NK-92 (cell line): Measurements from ENCODE around the gene TMEM88.

Experiments used
- DNase-seq: peaks from one replicate; lab custom pipeline; 2025; ENCODE audit not compliant: unreplicated experiment; lab: John Stamatoyannopoulos, UW

TMEM88 gene

GRCh38 chr17:7833011-7833794 is 21.7 kb upstream of the TMEM88 start:
- DNase-seq, result no peak

- DNase-seq, result peak; percentile 23
Measured at GRCh38 chr17:7833795-7834541, 20.9 kb upstream of the TMEM88 start, which contains the start of gene KDM6B. TSS of gene KDM6B (plus strand) at chr17:7834217. CDS start at chr17:7845555, 11,338 bp downstream.

DNA sequence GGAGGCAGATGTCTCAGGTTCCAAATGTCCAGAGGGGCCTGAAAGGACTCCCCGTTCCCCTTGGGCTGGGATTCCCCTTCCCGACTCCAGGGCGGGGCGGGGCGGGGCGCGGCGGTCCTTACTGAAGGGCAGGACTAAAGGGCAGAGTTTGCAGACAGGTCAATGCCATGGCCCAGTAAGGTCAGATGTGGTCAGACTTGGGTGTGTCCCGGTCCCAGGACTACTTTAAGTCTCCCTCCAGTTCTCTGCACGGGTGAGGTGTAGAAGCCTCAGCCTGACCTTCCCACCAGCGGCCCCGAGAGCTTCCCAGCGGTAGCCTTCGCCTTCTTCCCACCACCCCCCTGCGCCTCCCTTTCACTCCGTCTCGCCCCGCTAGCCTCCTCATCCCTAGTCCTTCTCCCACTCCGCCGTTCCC is 20.3 kb upstream of the TMEM88 start:
- DNase-seq, result no peak

GRCh38 chr17:7834957-7835813 is 19.7 kb upstream of the TMEM88 start:
- DNase-seq, result peak; percentile 61

DNA sequence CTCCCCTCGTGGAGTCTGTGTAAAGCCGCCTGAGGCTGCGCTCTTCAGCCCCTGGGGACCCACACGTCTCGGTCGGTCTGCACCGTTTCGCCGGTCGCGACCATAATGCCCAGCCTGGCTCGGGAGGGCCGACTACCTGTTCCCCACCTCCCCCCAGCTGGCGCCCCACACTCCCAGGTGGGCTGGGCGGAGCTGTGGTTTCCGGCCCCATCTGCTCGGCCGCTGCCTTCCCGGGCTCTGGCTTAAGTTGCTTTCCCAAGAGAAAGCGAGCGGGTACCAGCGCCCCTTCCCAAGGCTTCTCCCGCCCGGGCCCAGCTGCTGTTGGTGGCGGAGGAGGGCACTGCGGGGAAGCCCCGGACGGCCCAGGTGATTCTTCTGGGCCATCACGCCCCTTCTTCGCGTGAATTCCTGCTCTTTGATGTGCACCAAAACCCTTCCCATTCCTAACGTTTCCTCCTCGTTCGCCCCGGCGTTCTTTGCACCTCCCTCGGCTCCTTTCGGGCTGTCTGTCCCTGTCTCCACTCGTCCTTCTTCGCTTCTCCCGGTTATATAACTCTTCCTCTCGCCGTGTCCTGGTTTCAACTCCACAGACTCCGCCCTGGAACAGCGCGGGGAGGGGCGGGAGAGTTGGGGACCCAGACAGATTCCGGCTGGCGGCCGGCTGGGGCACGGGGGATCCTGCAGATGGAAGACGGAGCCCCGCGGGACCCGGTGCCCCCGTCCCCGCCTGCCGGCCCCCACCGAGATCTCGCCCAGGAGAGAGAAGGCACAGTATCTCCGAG is 18.9 kb upstream of the TMEM88 start:
- DNase-seq, result no peak

DNA sequence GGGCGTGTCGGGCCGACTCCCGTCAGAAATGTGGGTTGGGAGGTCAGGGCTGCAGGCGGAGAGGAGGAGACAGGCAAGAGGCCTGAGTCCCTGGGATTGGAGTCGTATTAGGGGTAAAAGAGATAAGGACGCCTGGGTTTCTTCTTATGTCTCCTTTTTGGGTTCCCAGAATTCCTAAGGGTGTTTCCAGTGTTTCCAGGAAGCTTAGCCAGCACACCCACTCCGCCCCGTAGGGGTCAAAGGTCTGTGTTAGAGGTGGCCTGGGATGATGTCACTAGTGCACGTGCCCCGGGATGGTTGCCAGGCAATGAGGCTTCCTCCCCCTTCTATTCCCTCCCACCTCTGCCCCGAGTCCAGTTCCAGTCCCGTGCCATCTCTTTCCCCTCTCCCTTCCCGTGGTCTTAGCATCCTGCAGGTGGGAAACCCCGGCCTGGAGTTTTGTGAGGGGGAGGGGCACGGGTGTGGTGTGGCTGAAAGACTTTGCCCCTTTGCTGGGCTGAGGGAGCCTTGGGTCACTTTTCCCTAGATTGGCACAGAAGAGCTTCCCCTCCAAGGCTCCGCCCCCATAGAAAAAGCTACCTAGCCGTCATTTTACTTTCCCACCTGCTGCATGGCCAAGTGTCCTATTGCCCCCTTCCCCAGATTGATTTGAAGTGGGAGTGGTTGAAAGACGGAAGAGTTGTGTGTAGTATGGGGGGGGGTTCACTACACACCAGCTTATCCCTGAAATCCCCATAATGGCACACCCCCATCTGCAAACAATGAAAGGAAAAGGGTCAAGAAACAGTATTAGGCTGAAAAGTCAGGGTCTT is 18.1 kb upstream of the TMEM88 start:
- no peak for DNase-seq

- no peak for DNase-seq
Measured at GRCh38 chr17:7837408-7838088, 17.3 kb upstream of the TMEM88 start.

DNA sequence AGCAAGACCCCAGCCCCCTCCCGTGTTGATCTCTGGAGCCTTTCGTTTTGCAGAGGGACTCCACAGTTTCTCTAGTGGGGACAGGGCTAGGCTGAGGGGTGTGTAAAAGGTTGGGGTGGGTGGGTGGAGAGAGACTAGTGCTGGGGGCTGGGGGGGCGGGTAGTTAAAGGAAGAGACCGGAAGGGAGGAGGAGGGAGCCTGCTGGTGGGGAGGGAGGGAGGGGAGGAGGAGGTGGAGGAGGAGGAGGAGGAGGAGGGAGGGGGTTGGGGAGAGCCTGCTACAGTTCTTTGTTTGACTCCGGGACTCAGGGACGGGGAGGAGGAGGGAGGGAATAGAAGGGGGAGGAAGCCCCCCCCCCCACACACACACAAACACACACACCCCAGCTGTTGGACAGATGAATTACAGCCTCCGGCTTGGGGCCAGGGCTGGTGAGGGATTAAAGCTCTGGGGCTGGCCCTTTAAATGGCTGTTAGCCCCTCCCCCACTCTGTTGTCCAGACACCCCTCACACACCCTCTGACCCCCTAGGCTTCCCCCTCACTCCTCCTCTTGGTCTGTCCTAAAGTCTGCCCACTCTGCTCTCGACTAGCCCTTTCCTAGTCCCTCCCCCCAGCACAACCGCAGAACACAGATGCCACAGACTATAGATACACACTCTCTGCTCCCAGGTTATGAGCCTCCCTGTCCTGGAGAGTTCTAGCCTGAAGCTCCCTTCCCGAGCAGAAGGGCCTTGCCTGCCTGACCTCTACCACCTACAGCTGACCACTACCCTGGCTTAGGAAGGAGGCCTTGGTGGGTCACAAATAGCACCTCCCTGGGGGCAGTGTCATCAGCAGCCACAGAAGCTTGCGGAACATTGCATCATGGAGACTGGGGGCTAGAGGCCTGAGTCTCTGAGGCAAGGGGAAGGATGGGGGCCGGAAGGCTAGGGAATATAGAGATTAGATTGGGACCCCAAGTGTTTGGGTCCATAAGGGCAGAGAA is 16.5 kb upstream of the TMEM88 start:
- DNase-seq, result no peak

- DNase-seq, result no peak
Measured at GRCh38 chr17:7839190-7839875, 15.5 kb upstream of the TMEM88 start.

GRCh38 chr17:7839876-7840261 is 15.0 kb upstream of the TMEM88 start:
- DNase-seq, result no peak

GRCh38 chr17:7840441-7840840 is 14.4 kb upstream of the TMEM88 start:
- DNase-seq, result no peak

DNA sequence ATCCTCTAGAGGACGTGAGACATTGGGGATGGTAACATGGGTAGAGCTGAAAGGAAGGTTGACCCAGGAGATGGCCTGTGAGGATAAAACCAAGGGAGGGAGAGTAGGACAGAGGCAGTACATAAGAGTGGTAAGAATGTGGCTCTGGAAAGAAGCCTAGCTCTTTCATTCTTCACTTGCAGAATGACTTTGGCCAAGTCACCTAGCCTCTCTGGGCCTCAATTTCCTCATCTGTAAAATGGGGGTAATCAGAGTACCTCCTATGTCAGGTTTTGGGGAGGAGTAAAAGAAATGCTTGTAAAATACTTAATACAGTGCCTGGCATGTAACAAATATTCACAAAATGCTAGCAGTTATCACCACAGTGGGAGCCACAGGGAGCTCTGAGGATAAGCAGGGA is 14.0 kb upstream of the TMEM88 start:
- DNase-seq, result no peak

GRCh38 chr17:7841396-7841914 is 13.4 kb upstream of the TMEM88 start:
- peak; percentile 41 for DNase-seq

DNA sequence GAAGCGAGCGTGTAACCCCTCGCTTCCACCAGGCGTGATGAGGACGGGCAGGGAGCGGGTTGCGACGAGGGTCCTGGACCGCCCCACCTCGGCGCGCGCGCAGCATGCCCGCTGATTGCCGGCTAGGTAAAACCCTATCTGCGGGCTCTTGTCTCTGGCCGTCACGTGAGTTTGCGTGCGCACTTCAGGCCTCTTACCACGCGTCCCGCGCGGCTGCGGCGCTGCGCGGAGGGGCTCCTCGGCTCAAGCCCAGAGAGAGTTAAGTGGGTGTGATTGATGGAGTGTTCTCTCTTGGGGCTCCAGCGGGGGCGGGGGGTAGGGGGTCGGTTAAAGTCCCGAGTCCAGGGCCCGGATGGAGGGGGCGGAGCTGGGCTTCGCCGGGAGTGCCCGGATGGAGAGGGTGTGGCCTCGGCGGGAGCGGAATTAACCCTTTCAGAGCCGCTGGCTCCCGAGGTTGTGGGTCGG is 12.9 kb upstream of the TMEM88 start:
- peak; percentile 33 for DNase-seq

DNA sequence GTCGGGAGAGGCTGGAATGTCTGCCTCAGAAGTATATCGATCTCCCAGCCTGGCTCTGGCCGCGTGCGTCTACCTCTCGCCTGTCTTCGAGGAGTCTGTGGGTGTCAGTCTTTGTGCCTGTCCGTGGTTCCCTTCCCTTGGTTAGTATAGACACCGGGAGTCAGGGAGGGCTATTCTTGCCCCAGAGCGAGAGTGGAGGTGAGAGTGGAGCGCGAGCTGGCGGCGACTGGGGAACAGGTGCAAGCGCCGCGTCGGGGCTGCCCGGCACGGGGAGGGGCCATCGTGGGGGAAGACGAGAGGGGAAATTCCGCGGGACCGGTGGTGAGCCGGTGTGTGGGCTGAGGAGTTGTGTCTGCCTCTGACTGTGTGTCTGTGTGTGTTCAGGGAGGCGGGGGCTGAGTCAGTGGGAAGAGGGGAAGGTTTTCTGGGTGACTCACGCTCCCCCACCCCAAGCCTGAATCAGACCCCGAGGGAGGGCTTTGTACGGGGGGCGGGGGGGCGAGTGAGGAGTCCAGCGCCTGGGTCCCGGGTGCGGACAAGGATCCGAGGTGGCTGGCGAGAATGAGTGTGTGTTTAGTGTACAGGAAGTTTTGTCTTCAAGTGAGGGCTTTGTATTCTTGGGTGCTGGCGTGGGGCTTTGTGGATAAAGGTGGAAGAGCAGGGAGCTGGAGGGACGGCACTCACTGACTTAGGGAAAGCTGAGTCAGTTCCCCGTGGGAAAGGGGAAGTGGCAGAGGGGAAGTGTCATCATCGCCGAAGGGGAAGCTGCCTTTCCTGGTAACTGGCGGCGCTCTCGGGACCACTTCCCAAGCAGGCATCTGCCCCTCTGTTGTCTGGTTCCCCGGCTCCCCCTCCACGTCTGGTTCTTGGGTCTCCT is 12.2 kb upstream of the TMEM88 start:
- peak; percentile 64 for DNase-seq

GRCh38 chr17:7843257-7843535 is 11.7 kb upstream of the TMEM88 start:
- no peak for DNase-seq
